Measurements from ENCODE around the gene CDH13. TPM values are rescaled to one million over a fixed set of nuclear protein-coding genes. Genes with fewer than 3 reads are reported as not detected.

The CDH13 gene
- total and polyA plus RNA-seq, 2 donors (not counting 3 experiments of a cell fraction or from before 2014, with no cell fraction given) = 96.6 to 124 TPM

DNA sequence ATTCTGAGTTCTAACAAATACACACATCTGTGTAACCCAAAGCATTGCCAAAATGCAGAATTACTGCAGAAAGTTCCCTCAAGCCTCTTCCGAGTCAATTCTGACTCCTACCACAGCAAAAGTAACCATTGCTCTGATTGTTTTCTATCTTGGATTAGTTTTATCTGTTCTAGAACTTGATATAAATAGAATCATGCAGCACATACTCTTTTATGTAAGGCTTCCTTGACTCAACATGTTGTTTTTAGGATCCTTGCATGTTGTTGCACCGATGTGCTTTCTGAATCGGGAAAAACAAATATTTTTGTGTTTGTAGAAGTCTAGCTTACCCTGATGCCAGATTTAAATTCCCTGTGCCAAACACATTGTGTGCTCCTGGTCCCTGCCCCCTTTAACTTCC lies 140.4 kb downstream of the CDH13 start:
- intact Hi-C loops (cut with micrococcal nuclease) = no loop called here
- no peak overlapping the region for H3K4me2 ChIP-seq (ENCODE audit: insufficient read depth, low read length)
- no peaks in the 10 kb centered on the region for H4K20me1 ChIP-seq (replicated peaks; ENCODE audit: control insufficient read depth, extremely low read depth, insufficient read depth, low read length)
- no peak for TF ChIP-seq EZH2 (IDR thresholded peaks at IDR 0.05; ENCODE audit: borderline replicate concordance, low read depth, low read length, severe bottlenecking)
- H3K36me3 ChIP-seq (ENCODE audit: control insufficient read depth in 2 of 2, extremely low read depth in 1 of 2, insufficient read depth in 2 of 2, low read length in 2 of 2) = no peaks in the 10 kb centered on the region
- DNase-seq (ENCODE audit: low read depth, low spot score) = no peak
- no peak overlapping the region for H3K4me3 ChIP-seq (replicated peaks in 1 of 3; ENCODE audit: insufficient read depth in 1 of 3, low read depth in 1 of 3, low read length in 3 of 3)
- ChIA-PET POLR2A (no interaction called here), CTCF (interaction anchor here (1.0 to 2.5 kb wide), 3 partner anchors 11 to 19 kb away, joined by 3 to 7 read pairs (median 5); no protein-coding TSS in a partner anchor)
- no peak overlapping the region for H3K27ac ChIP-seq (ENCODE audit: insufficient read depth, low read depth, low read length)
- H2AFZ ChIP-seq (ENCODE audit: low read depth, low read length) = no peak overlapping the region
- no peaks in the 10 kb centered on the region for H3K9me1 ChIP-seq (replicated peaks; ENCODE audit: control insufficient read depth, extremely low read depth, insufficient read depth, low read length)
- no peaks in the 10 kb centered on the region for H3K79me2 ChIP-seq (ENCODE audit: control insufficient read depth, insufficient read depth, low read length)
- H3K9me3 ChIP-seq (replicated peaks; ENCODE audit: control insufficient read depth, insufficient read depth, low read length) = no peaks in the 10 kb centered on the region
- H3K4me1 ChIP-seq (ENCODE audit: control insufficient read depth, extremely low read depth, insufficient read depth, low read length) = peaks cover 2% of the 10 kb centered on the region
- H3K27me3 ChIP-seq (ENCODE audit: control insufficient read depth in 2 of 2, insufficient read depth in 2 of 2, low read length in 2 of 2) = no peaks in the 10 kb centered on the region
- H3K9ac ChIP-seq (replicated peaks; ENCODE audit: extremely low read depth, insufficient read depth, low read length) = no peak overlapping the region
- FAIRE-seq = no peak
- dilution Hi-C loops (cut with MboI; ENCODE audit: extremely low pct_ligation_motif_present, low sequenced_read_pairs) = no loop called here
- BruUV-seq (replicated peaks) = no TSS peak

DNA sequence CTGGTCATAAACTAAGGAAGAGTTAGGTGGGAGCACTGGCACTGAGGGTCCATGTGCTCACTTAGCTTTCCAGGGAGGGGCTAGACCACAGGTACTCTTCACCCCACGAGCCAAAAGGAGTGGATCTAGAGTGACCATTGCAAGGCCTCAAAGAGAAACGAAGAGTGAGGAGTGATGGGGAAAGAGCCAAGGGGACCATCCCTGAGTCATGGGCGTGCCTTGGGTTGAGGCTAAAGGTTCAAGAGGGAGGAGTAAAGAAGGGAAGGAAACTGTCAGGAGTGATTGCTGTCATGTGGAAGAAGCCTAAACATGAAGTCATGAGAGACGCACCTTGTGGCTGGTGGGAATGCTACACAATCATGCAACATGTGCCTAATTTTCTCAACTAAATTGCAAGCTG lies 141.0 kb downstream of the CDH13 start:
- TF ChIP-seq, protein P1, sequence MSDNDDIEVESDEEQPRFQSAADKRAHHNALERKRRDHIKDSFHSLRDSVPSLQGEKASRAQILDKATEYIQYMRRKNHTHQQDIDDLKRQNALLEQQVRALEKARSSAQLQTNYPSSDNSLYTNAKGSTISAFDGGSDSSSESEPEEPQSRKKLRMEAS (IDR thresholded peaks at IDR 0.05; ENCODE audit: insufficient read depth, insufficient read length) = no peak
- TF ChIP-seq POLR2AphosphoS5 (IDR thresholded peaks at IDR 0.05; ENCODE audit: insufficient read depth, low read depth, low read length) = no peak
- Histone ChIP-seq H3K27me3 (ENCODE audit: control insufficient read depth in 2 of 2, insufficient read depth in 2 of 2, low read length in 2 of 2) (no peaks in the 10 kb centered on the region), H4K20me1 (replicated peaks; ENCODE audit: control insufficient read depth, extremely low read depth, insufficient read depth, low read length) (no peaks in the 10 kb centered on the region), H3K9ac (replicated peaks; ENCODE audit: extremely low read depth, insufficient read depth, low read length) (no peak overlapping the region), H2AFZ (ENCODE audit: low read depth, low read length) (no peak overlapping the region), H3K4me2 (ENCODE audit: insufficient read depth, low read length) (no peak overlapping the region), H3K36me3 (ENCODE audit: control insufficient read depth in 2 of 2, extremely low read depth in 1 of 2, insufficient read depth in 2 of 2, low read length in 2 of 2) (no peaks in the 10 kb centered on the region), H3K9me1 (replicated peaks; ENCODE audit: control insufficient read depth, extremely low read depth, insufficient read depth, low read length) (no peaks in the 10 kb centered on the region), H3K4me3 (replicated peaks in 1 of 3; ENCODE audit: insufficient read depth in 1 of 3, low read depth in 1 of 3, low read length in 3 of 3) (no peak overlapping the region), H3K27ac (ENCODE audit: insufficient read depth, low read depth, low read length) (no peak overlapping the region), H3K79me2 (ENCODE audit: control insufficient read depth, insufficient read depth, low read length) (no peaks in the 10 kb centered on the region), H3K9me3 (replicated peaks; ENCODE audit: control insufficient read depth, insufficient read depth, low read length) (no peaks in the 10 kb centered on the region), H3K4me1 (ENCODE audit: control insufficient read depth, extremely low read depth, insufficient read depth, low read length) (no peaks in the 10 kb centered on the region)
- intact Hi-C loops (cut with micrococcal nuclease) = no loop called here
- DNase-seq (ENCODE audit: low read depth, low spot score) (no peak), FAIRE-seq (no peak)
- ChIA-PET CTCF (interaction anchor here (1.0 to 1.3 kb wide), 2 partner anchors 13 to 20 kb away, joined by 3 to 5 read pairs; no protein-coding TSS in a partner anchor), POLR2A (no interaction called here)
- BruUV-seq (replicated peaks) = no TSS peak
- dilution Hi-C loops (cut with MboI; ENCODE audit: extremely low pct_ligation_motif_present, low sequenced_read_pairs) = no loop called here

All from endothelial cell of umbilical vein (primary cell).